ENCODE measurements around the gene CHIT1. TPM values are rescaled to one million over a fixed set of nuclear protein-coding genes. Genes with fewer than 3 reads are reported as not detected.
"Not testable (repeated sequence)": the region's sequence is repeated elsewhere in the genome, so short reads cannot be mapped to it uniquely, and the experiment has no call there.

Gene CHIT1
- polyA plus RNA-seq, 1 donor from 2014 or later, result not detected

DNA sequence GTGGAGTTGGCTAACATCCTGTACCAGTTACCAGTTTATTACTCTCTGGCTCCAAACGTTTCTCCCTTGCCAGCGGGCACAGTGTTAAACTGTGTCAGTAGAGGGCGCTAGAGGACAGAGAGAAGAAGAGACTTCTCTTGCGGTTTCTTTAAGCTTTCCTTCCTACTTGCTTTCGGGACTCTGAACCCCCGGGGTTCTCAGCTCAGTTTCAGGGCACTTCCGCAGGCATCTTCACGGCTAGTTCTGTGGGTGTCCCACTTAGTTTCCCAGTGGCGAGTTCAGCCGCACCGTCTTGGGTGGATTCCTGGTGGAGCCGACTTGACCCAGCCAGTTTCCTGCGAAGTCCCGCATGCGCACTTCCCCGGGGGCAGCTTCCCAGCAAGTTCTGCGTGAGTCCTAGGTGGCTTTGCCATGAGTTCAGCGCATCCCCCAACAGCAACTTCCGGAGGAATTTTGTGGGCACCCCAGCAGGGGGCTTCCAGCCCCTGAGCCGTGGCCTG lies 37.9 kb upstream of the CHIT1 start (continued):
- TF ChIP-seq EP300 (conservative IDR thresholded peaks at IDR 0.05; ENCODE audit: poor library complexity, severe bottlenecking), result no peak

DNA sequence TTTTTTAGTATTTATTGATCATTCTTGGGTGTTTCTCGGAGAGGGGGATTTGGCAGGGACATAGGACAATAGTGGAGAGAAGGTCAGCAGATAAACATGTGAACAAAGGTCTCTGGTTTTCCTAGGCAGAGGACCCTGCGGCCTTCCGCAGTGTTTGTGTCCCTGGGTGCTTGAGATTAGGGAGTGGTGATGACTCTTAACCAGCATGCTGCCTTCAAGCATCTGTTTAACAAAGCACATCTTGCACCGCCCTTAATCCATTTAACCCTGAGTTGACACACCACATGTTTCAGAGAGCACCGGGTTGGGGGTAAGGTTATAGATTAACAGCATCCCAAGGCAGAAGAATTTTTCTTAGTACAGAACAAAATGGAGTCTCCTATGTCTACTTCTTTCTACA lies 36.7 kb upstream of the CHIT1 start:
- not testable (repeated sequence) for H3K9me2 ChIP-seq (ENCODE audit: insufficient read depth, low read length); H3K9ac ChIP-seq (ENCODE audit: low read length); H3K27me3 ChIP-seq (ENCODE audit: insufficient read depth, low read depth, low read length); H3F3A ChIP-seq (ENCODE audit: insufficient read depth, low read length, poor library complexity, severe bottlenecking); H2AFZ ChIP-seq (ENCODE audit: low read depth, low read length); H3K4me3 ChIP-seq (ENCODE audit: low read length); H3K9me3 ChIP-seq (ENCODE audit: low read length); H4K20me1 ChIP-seq (ENCODE audit: insufficient read depth); H3K4me2 ChIP-seq (ENCODE audit: low read length); H3K79me2 ChIP-seq (replicated peaks; ENCODE audit: insufficient read depth, low read length); H3K36me3 ChIP-seq (ENCODE audit: insufficient read depth, low read length); H3K27ac ChIP-seq (ENCODE audit: low read length)

DNA sequence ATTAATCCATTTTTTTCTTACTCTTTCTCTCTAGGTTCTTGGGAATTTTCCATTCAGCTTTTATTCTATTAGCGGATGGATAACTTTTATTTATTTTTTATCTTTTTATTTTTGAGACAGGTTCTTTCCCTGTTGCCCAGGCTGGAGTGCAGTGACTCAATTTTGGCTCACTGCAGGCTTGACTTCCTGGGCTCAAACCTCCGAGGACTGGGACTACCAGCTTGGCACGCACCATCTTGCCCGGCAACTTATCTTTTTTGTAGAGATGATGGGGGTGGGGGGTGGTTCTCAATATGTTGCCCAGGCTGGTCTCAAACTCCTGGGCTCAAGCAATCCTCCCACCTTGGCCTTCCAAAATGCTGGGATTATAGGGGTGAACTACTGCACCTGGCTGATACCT lies 36.1 kb upstream of the CHIT1 start:
- TF ChIP-seq, protein P1, sequence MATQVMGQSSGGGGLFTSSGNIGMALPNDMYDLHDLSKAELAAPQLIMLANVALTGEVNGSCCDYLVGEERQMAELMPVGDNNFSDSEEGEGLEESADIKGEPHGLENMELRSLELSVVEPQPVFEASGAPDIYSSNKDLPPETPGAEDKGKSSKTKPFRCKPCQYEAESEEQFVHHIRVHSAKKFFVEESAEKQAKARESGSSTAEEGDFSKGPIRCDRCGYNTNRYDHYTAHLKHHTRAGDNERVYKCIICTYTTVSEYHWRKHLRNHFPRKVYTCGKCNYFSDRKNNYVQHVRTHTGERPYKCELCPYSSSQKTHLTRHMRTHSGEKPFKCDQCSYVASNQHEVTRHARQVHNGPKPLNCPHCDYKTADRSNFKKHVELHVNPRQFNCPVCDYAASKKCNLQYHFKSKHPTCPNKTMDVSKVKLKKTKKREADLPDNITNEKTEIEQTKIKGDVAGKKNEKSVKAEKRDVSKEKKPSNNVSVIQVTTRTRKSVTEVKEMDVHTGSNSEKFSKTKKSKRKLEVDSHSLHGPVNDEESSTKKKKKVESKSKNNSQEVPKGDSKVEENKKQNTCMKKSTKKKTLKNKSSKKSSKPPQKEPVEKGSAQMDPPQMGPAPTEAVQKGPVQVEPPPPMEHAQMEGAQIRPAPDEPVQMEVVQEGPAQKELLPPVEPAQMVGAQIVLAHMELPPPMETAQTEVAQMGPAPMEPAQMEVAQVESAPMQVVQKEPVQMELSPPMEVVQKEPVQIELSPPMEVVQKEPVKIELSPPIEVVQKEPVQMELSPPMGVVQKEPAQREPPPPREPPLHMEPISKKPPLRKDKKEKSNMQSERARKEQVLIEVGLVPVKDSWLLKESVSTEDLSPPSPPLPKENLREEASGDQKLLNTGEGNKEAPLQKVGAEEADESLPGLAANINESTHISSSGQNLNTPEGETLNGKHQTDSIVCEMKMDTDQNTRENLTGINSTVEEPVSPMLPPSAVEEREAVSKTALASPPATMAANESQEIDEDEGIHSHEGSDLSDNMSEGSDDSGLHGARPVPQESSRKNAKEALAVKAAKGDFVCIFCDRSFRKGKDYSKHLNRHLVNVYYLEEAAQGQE (IDR thresholded peaks at IDR 0.05; ENCODE audit: borderline replicate concordance), result no peak
- TF ChIP-seq TAF1 (IDR thresholded peaks at IDR 0.05; ENCODE audit: low read depth) (no peak), POLR2AphosphoS5 (IDR thresholded peaks at IDR 0.05) (no peak), EP300 (conservative IDR thresholded peaks at IDR 0.05; ENCODE audit: poor library complexity, severe bottlenecking) (no peak), RAD21 (conservative IDR thresholded peaks at IDR 0.05) (no peak), SMC3 (conservative IDR thresholded peaks at IDR 0.05; ENCODE audit: poor library complexity) (no peak), MXI1 (conservative IDR thresholded peaks at IDR 0.05; ENCODE audit: poor library complexity, severe bottlenecking) (no peak), EZH2 (IDR thresholded peaks at IDR 0.05; ENCODE audit: borderline replicate concordance, insufficient read depth, low read length, poor library complexity, severe bottlenecking) (no peak)
- TF ChIP-seq, protein P2, sequence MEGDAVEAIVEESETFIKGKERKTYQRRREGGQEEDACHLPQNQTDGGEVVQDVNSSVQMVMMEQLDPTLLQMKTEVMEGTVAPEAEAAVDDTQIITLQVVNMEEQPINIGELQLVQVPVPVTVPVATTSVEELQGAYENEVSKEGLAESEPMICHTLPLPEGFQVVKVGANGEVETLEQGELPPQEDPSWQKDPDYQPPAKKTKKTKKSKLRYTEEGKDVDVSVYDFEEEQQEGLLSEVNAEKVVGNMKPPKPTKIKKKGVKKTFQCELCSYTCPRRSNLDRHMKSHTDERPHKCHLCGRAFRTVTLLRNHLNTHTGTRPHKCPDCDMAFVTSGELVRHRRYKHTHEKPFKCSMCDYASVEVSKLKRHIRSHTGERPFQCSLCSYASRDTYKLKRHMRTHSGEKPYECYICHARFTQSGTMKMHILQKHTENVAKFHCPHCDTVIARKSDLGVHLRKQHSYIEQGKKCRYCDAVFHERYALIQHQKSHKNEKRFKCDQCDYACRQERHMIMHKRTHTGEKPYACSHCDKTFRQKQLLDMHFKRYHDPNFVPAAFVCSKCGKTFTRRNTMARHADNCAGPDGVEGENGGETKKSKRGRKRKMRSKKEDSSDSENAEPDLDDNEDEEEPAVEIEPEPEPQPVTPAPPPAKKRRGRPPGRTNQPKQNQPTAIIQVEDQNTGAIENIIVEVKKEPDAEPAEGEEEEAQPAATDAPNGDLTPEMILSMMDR (IDR thresholded peaks at IDR 0.05; ENCODE audit: poor library complexity, severe bottlenecking), result no peak
- Histone ChIP-seq H4K20me1 (ENCODE audit: insufficient read depth) (no peaks in the 10 kb centered on the region), H3K4me2 (ENCODE audit: low read length) (no peak overlapping the region), H3K36me3 (ENCODE audit: insufficient read depth, low read length) (no peaks in the 10 kb centered on the region), H3K9ac (ENCODE audit: low read length) (no peak overlapping the region), H3K4me3 (ENCODE audit: low read length) (no peak overlapping the region), H3K27me3 (ENCODE audit: insufficient read depth, low read depth, low read length) (no peaks in the 10 kb centered on the region), H3K9me2 (ENCODE audit: insufficient read depth, low read length) (no peaks in the 10 kb centered on the region), H3K27ac (ENCODE audit: low read length) (no peak overlapping the region), H3K79me2 (replicated peaks; ENCODE audit: insufficient read depth, low read length) (no peaks in the 10 kb centered on the region), H3K9me3 (ENCODE audit: low read length) (no peaks in the 10 kb centered on the region), H2AFZ (ENCODE audit: low read depth, low read length) (no peak overlapping the region), H3F3A (ENCODE audit: insufficient read depth, low read length, poor library complexity, severe bottlenecking) (no peaks in the 10 kb centered on the region)
